ENCODE results near the gene HABP2. TPM values are rescaled to one million over a fixed set of nuclear protein-coding genes. Genes with fewer than 3 reads are reported as not detected.

HABP2 gene
- total and polyA plus RNA-seq, 9 of the 15 experiments (the other 6 are each of a cell fraction or from before 2014, with no cell fraction given) = 0.09 TPM; not detected in 8

GRCh38 chr10:113600569-113600968, 47.7 kb downstream of the HABP2 start:
- Histone ChIP-seq H4K20me1 (replicated peaks; ENCODE audit: control insufficient read depth, insufficient read depth, low read length) (no peaks in the 10 kb centered on the region), H3K27ac (ENCODE audit: extremely low read depth, low read depth, low read length) (no peak overlapping the region), H3K9me1 (ENCODE audit: control insufficient read depth, insufficient read depth, low read length) (no peaks in the 10 kb centered on the region), H3K4me1 (replicated peaks in 1 of 2; ENCODE audit: control insufficient read depth in 2 of 2, insufficient read depth in 2 of 2, low read length in 2 of 2) (no peaks in the 10 kb centered on the region), H3K36me3 (ENCODE audit: control insufficient read depth, insufficient read depth, low read length) (no peaks in the 10 kb centered on the region), H3K9ac (ENCODE audit: insufficient read depth in 1 of 2, low read depth in 2 of 2, low read length in 2 of 2) (no peak overlapping the region), H3K79me2 (ENCODE audit: control insufficient read depth, insufficient read depth, low read length) (no peaks in the 10 kb centered on the region), H3K4me3 (no peak overlapping the region), H3K4me2 (ENCODE audit: insufficient read depth, low read length) (no peak overlapping the region), H2AFZ (ENCODE audit: low read depth, low read length) (no peak overlapping the region), H3K27me3 (ENCODE audit: control insufficient read depth in 2 of 2, insufficient read depth in 2 of 2, low read length in 2 of 2) (peaks cover 0 to 25% of the 10 kb centered on the region in 2 experiments; a peak in 2 of 5 replicates), H3K9me3 (replicated peaks; ENCODE audit: control insufficient read depth, insufficient read depth, low read depth, low read length) (no peaks in the 10 kb centered on the region)
- ChIA-PET POLR2A (interaction anchor here (0.5 kb wide), 1 partner anchor 984 kb away, joined by 3 read pairs; no protein-coding TSS in a partner anchor), CTCF (ENCODE audit: low intra/inter-chr PET ratio) (no interaction called here)
- DNase-seq (ENCODE audit: extremely low read depth in 1 of 4, low spot score in 3 of 4) (no peak), FAIRE-seq (no peak), ATAC-seq (no peak)
- no TSS peak for BruUV-seq (replicated peaks)
- in situ Hi-C loops (cut with MboI) = no loop called here
- TF ChIP-seq ZSCAN32 (CRISPR knock-in tag; IDR thresholded peaks at IDR 0.05) (no peak), ATF1 (CRISPR knock-in tag; IDR thresholded peaks at IDR 0.05) (no peak), ATF1 (tag; IDR thresholded peaks at IDR 0.05) (no peak), NELFE (IDR thresholded peaks at IDR 0.05; ENCODE audit: insufficient read depth, insufficient read length) (no peak)
- 0% methylated on average over 3 of the region's 3 CpGs for WGBS (ENCODE audit: insufficient coverage, low coverage, missing lambda C conversion rate)
- intact Hi-C loops (cut with micrococcal nuclease) = no loop called here

GRCh38 chr10:113603057-113603777, 50.4 kb downstream of the HABP2 start:
- no peak for TF ChIP-seq NR4A1 (CRISPR knock-in tag; IDR thresholded peaks at IDR 0.05)
- TF ChIP-seq NR4A1 (tag; IDR thresholded peaks at IDR 0.05) = no peak
- no peak for TF ChIP-seq ZBTB9 (CRISPR knock-in tag; IDR thresholded peaks at IDR 0.05)
- TF ChIP-seq ASH1L (IDR thresholded peaks at IDR 0.05; ENCODE audit: borderline replicate concordance, low read depth, partially characterized antibody) = no peak
- TF ChIP-seq ZNF133 (CRISPR knock-in tag; IDR thresholded peaks at IDR 0.05) = no peak
- TF ChIP-seq SETDB1 (IDR thresholded peaks at IDR 0.05; ENCODE audit: low read length) = no peak
- TF ChIP-seq ETV1 (tag; conservative IDR thresholded peaks at IDR 0.05; ENCODE audit: low read depth) = no peak
- no peak for TF ChIP-seq FOXJ3 (CRISPR knock-in tag; IDR thresholded peaks at IDR 0.05)
- TF ChIP-seq ZBTB5 (IDR thresholded peaks at IDR 0.05) = no peak
- Histone ChIP-seq H3K4me2 (ENCODE audit: insufficient read depth, low read length) (no peak overlapping the region), H4K20me1 (replicated peaks; ENCODE audit: control insufficient read depth, insufficient read depth, low read length) (no peaks in the 10 kb centered on the region), H3K27me3 (ENCODE audit: control insufficient read depth in 2 of 2, insufficient read depth in 2 of 2, low read length in 2 of 2) (peaks cover 0 to 17% of the 10 kb centered on the region in 2 experiments; a peak in 2 of 5 replicates), H3K27ac (ENCODE audit: extremely low read depth, low read depth, low read length) (no peak overlapping the region), H3K9ac (ENCODE audit: insufficient read depth in 1 of 2, low read depth in 2 of 2, low read length in 2 of 2) (no peak overlapping the region), H3K9me1 (ENCODE audit: control insufficient read depth, insufficient read depth, low read length) (no peaks in the 10 kb centered on the region), H3K9me3 (replicated peaks; ENCODE audit: control insufficient read depth, insufficient read depth, low read depth, low read length) (no peaks in the 10 kb centered on the region), H3K79me2 (ENCODE audit: control insufficient read depth, insufficient read depth, low read length) (no peaks in the 10 kb centered on the region), H2AFZ (ENCODE audit: low read depth, low read length) (no peak overlapping the region), H3K4me3 (no peak overlapping the region), H3K4me1 (replicated peaks in 1 of 2; ENCODE audit: control insufficient read depth in 2 of 2, insufficient read depth in 2 of 2, low read length in 2 of 2) (no peaks in the 10 kb centered on the region), H3K36me3 (ENCODE audit: control insufficient read depth, insufficient read depth, low read length) (no peaks in the 10 kb centered on the region)
- CTCF ChIA-PET (ENCODE audit: low intra/inter-chr PET ratio) = no interaction called here
- POLR2A ChIA-PET = no interaction called here
- 3% methylated on average over 13 of the region's 13 CpGs for WGBS (ENCODE audit: insufficient coverage, low coverage, missing lambda C conversion rate)
- FAIRE-seq (no peak), ATAC-seq (no peak), DNase-seq (ENCODE audit: extremely low read depth in 1 of 4, low spot score in 3 of 4) (no peak)
- in situ Hi-C loops (cut with MboI) (no loop called here), intact Hi-C loops (cut with micrococcal nuclease) (no loop called here)
- no TSS peak for BruUV-seq (replicated peaks)
